Measurements from ENCODE around the gene SGPL1.

Gene SGPL1

GRCh38 chr10:70849582-70850016, 33.9 kb downstream of the SGPL1 start:
- no peak for TF ChIP-seq NFIC (IDR thresholded peaks at IDR 0.05)
- no peak for TF ChIP-seq CREB1 (IDR thresholded peaks at IDR 0.05; ENCODE audit: low read depth)

- TF ChIP-seq MAX (IDR thresholded peaks at IDR 0.05): no peak
- TF ChIP-seq REST (IDR thresholded peaks at IDR 0.05; ENCODE audit: low read depth): no peak
- TF ChIP-seq TEAD4 (IDR thresholded peaks at IDR 0.05): no peak
- TF ChIP-seq EGR1 (IDR thresholded peaks at IDR 0.05): no peak
- TF ChIP-seq CREB1 (IDR thresholded peaks at IDR 0.05; ENCODE audit: low read depth): no peak
- no peak for TF ChIP-seq YY1 (IDR thresholded peaks at IDR 0.05; ENCODE audit: low read depth)
- no peak for TF ChIP-seq TCF12 (IDR thresholded peaks at IDR 0.05; ENCODE audit: low read depth)
- no peak for TF ChIP-seq FOXM1 (IDR thresholded peaks at IDR 0.05; ENCODE audit: borderline replicate concordance, low read depth)
- TF ChIP-seq TAF1 (IDR thresholded peaks at IDR 0.05; ENCODE audit: low read depth): no peak
- TF ChIP-seq CEBPB (IDR thresholded peaks at IDR 0.05): no peak
- TF ChIP-seq USF1 (IDR thresholded peaks at IDR 0.05): no peak
- no peak for TF ChIP-seq ZBTB7A (IDR thresholded peaks at IDR 0.05; ENCODE audit: low read depth)
- TF ChIP-seq NFIC (IDR thresholded peaks at IDR 0.05): no peak
- no peak for TF ChIP-seq EP300 (IDR thresholded peaks at IDR 0.05; ENCODE audit: borderline replicate concordance)
- TF ChIP-seq RAD21 (IDR thresholded peaks at IDR 0.05; ENCODE audit: low read depth): no peak
Observed at GRCh38 chr10:70850097-70850496, 34.3 kb downstream of the SGPL1 start.

- TF ChIP-seq ZBTB7A (IDR thresholded peaks at IDR 0.05; ENCODE audit: low read depth): no peak
- TF ChIP-seq TCF12 (IDR thresholded peaks at IDR 0.05; ENCODE audit: low read depth): no peak
- no peak for TF ChIP-seq EP300 (IDR thresholded peaks at IDR 0.05; ENCODE audit: borderline replicate concordance)
- TF ChIP-seq TEAD4 (IDR thresholded peaks at IDR 0.05): no peak
- no peak for TF ChIP-seq FOXM1 (IDR thresholded peaks at IDR 0.05; ENCODE audit: borderline replicate concordance, low read depth)
- TF ChIP-seq YY1 (IDR thresholded peaks at IDR 0.05; ENCODE audit: low read depth): no peak
- TF ChIP-seq USF1 (IDR thresholded peaks at IDR 0.05): no peak
- no peak for TF ChIP-seq EGR1 (IDR thresholded peaks at IDR 0.05)
Observed at GRCh38 chr10:70851597-70852475, 36.1 kb downstream of the SGPL1 start.

- TF ChIP-seq ZBTB7A (IDR thresholded peaks at IDR 0.05; ENCODE audit: low read depth): no peak
- no peak for TF ChIP-seq CREB1 (IDR thresholded peaks at IDR 0.05; ENCODE audit: low read depth)
- TF ChIP-seq USF1 (IDR thresholded peaks at IDR 0.05): no peak
- TF ChIP-seq TCF12 (IDR thresholded peaks at IDR 0.05; ENCODE audit: low read depth): no peak
Observed at GRCh38 chr10:70853038-70853437, 37.3 kb downstream of the SGPL1 start.

- TF ChIP-seq EGR1 (IDR thresholded peaks at IDR 0.05): no peak
- no peak for TF ChIP-seq TEAD4 (IDR thresholded peaks at IDR 0.05)
- no peak for TF ChIP-seq ZBTB7A (IDR thresholded peaks at IDR 0.05; ENCODE audit: low read depth)
- no peak for TF ChIP-seq NFIC (IDR thresholded peaks at IDR 0.05)
- TF ChIP-seq RAD21 (IDR thresholded peaks at IDR 0.05; ENCODE audit: low read depth): no peak
- TF ChIP-seq YY1 (IDR thresholded peaks at IDR 0.05; ENCODE audit: low read depth): no peak
- TF ChIP-seq CREB1 (IDR thresholded peaks at IDR 0.05; ENCODE audit: low read depth): no peak
- TF ChIP-seq REST (IDR thresholded peaks at IDR 0.05; ENCODE audit: low read depth): no peak
- no peak for TF ChIP-seq FOXM1 (IDR thresholded peaks at IDR 0.05; ENCODE audit: borderline replicate concordance, low read depth)
- no peak for TF ChIP-seq MAX (IDR thresholded peaks at IDR 0.05)
- no peak for TF ChIP-seq EP300 (IDR thresholded peaks at IDR 0.05; ENCODE audit: borderline replicate concordance)
Observed at GRCh38 chr10:70853457-70853856, 37.7 kb downstream of the SGPL1 start.

Measured in Ishikawa (cell line).